RKO (cell line): Measurements from ENCODE around the gene SPECC1L.
A peak's percentile ranks its signal among the peaks of the same experiment; 100 is the strongest.

ENCODE experiments used
- DNase-seq: peaks from one replicate; pipeline ENCODE4 v3.0.0-alpha.2; 2016; ENCODE audit warnings: low spot score

SPECC1L gene

GRCh38 chr22:24398409-24398808 lies 127.8 kb downstream of the SPECC1L start:
- no peak for DNase-seq

GRCh38 chr22:24400034-24400725 lies 129.5 kb downstream of the SPECC1L start:
- DNase-seq, result no peak

- no peak for DNase-seq
Observed at GRCh38 chr22:24400726-24401596, 130.3 kb downstream of the SPECC1L start.

GRCh38 chr22:24401931-24402367 lies 131.3 kb downstream of the SPECC1L start:
- no peak for DNase-seq

GRCh38 chr22:24402460-24403192 lies 132.0 kb downstream of the SPECC1L start:
- peak; percentile 90 for DNase-seq

- DNase-seq, result no peak
Observed at GRCh38 chr22:24403346-24403745, 132.7 kb downstream of the SPECC1L start.

- DNase-seq, result no peak
Observed at GRCh38 chr22:24404561-24405275, 134.1 kb downstream of the SPECC1L start.

GRCh38 chr22:24405631-24406321 lies 135.1 kb downstream of the SPECC1L start:
- no peak for DNase-seq

GRCh38 chr22:24406322-24407277 lies 136.0 kb downstream of the SPECC1L start:
- DNase-seq, result no peak

- DNase-seq, result no peak
Observed at GRCh38 chr22:24407278-24407665, 136.6 kb downstream of the SPECC1L start.

- DNase-seq, result no peak
Observed at GRCh38 chr22:24407884-24408283, 137.3 kb downstream of the SPECC1L start.

- DNase-seq, result no peak
Observed at GRCh38 chr22:24408630-24409029, 138.0 kb downstream of the SPECC1L start.

GRCh38 chr22:24409707-24410106 lies 139.1 kb downstream of the SPECC1L start:
- DNase-seq, result no peak

- DNase-seq, result no peak
Observed at GRCh38 chr22:24410110-24410856, 139.7 kb downstream of the SPECC1L start.

GRCh38 chr22:24411256-24412004 lies 140.8 kb downstream of the SPECC1L start:
- DNase-seq, result no peak

- DNase-seq, result no peak
Observed at GRCh38 chr22:24412274-24412673, 141.6 kb downstream of the SPECC1L start.

- DNase-seq, result no peak
Observed at GRCh38 chr22:24413271-24413670, 142.6 kb downstream of the SPECC1L start.

GRCh38 chr22:24413736-24414385 lies 143.2 kb downstream of the SPECC1L start:
- DNase-seq, result no peak
